GM13977 (cell line): ENCODE results near the gene CCL2.

Experiments
- DNase-seq: peaks from one replicate; pipeline ENCODE4 v3.0.0; 2012; ENCODE audit warnings: low spot score
- CTCF ChIP-seq: IDR thresholded peaks from 2 replicates; pipeline ENCODE4 v1.5.1; 2012; ENCODE audit warnings: mild to moderate bottlenecking, control low read depth; ENCODE audit not compliant: insufficient read depth; ENCODE audit errors: extremely low read depth, missing control alignments
- in situ Hi-C: fragments of 300-500 bp; cut with MboI; formaldehyde crosslinking; loops from one replicate; pipeline ENCODE4 v1.12.0; 2022; ENCODE audit warnings: low sequenced_read_pairs, low pct_unique_long_range_greater_than_20kb, mixed read lengths, inconsistent platforms; ENCODE audit not compliant: unreplicated experiment

The CCL2 gene

GRCh38 chr17:34254651-34255380 is at the start of gene CCL2:
TSS of gene CCL2 (plus strand) at chr17:34255285. CDS start at chr17:34255350, 65 bp downstream.
- in situ Hi-C loops, result no loop called here
- TF ChIP-seq CTCF, result no peak
- DNase-seq, result no peak

GRCh38 chr17:34205401-34205800 is 49.7 kb upstream of the CCL2 start:
- TF ChIP-seq CTCF, result no peak
- in situ Hi-C loops, result no loop called here
- DNase-seq, result no peak

GRCh38 chr17:34206569-34206968 is 48.5 kb upstream of the CCL2 start:
- DNase-seq, result no peak
- in situ Hi-C loops, result no loop called here

GRCh38 chr17:34207572-34207971 is 47.5 kb upstream of the CCL2 start:
- in situ Hi-C loops, result no loop called here
- no peak for DNase-seq
- no peak for TF ChIP-seq CTCF

More at GRCh38 chr17:34206569-34206968, 48.5 kb upstream of the CCL2 start:
- no peak for TF ChIP-seq CTCF

GRCh38 chr17:34218748-34219147 is 36.3 kb upstream of the CCL2 start:
- in situ Hi-C loops, result no loop called here
- DNase-seq, result no peak
- TF ChIP-seq CTCF, result no peak

GRCh38 chr17:34219405-34219804 is 35.7 kb upstream of the CCL2 start:
- in situ Hi-C loops, result no loop called here
- no peak for DNase-seq
- TF ChIP-seq CTCF, result no peak
